SK-N-SH (cell line): ENCODE results near the gene C21orf91. TPM values are rescaled to one million over a fixed set of nuclear protein-coding genes. Genes with fewer than 3 reads are reported as not detected.

Experiments
- CTCF ChIA-PET: fragments of 300-600, 350-600 bp; formaldehyde crosslinking; extraction: SDS; loops from one replicate; lab custom pipeline; 2021; lab: Yijun Ruan, JAX
- POLR2A ChIA-PET: fragments of 350-600 bp; sonication (Branson Sonifier 250); formaldehyde crosslinking; extraction: SDS; loops from one replicate; lab custom pipeline; 2020; ENCODE audit warnings: antibody characterized with exemption, inconsistent platforms; lab: Yijun Ruan, JAX
- DNase-seq: peaks from one replicate; pipeline ENCODE4 v3.0.0; 2012
- H2AFZ ChIP-seq: fragments of 200-600 bp; sonication (generic); 2 replicates; pipeline ENCODE4 v1.8.1; 2016; ENCODE audit warnings: antibody characterized with exemption, mild to moderate bottlenecking, low read depth
- H3F3A ChIP-seq: fragments of 200-600 bp; sonication (generic); replicated peaks from 2 replicates; pipeline ENCODE3; 2016; ENCODE audit warnings: antibody characterized with exemption, mild to moderate bottlenecking; ENCODE audit not compliant: insufficient read depth
- H3K27ac ChIP-seq, 2 experiments: fragments of 200-500 bp in 1 of 2; fragments of 200-600 bp in 1 of 2; sonication (Bioruptor generic) in 1 of 2; sonication (generic), shearing (Covaris generic) in 1 of 2; 2 replicates each; pipeline versions ENCODE4 v1.5.1 to v1.6.1; 2014 to 2016; ENCODE audit warnings: low read depth in 2 of 2, inconsistent platforms in 1 of 2, low read length in 1 of 2, mild to moderate bottlenecking in 1 of 2, mixed read lengths in 1 of 2
- H3K27me3 ChIP-seq: fragments of 200-600 bp; sonication (generic), shearing (Covaris generic); 2 replicates; pipeline ENCODE4 v1.6.1; 2016; ENCODE audit warnings: mixed run types; ENCODE audit not compliant: insufficient read depth
- H3K36me3 ChIP-seq, 2 experiments: fragments of 200-500 bp in 1 of 2; fragments of 200-600 bp in 1 of 2; sonication (Bioruptor generic) in 1 of 2; sonication (generic) in 1 of 2; replicated peaks in 1 of 2; 2 replicates each; pipeline versions ENCODE3 to v1.5.1; 2014 to 2016; ENCODE audit warnings: low read length in 1 of 2, mild to moderate bottlenecking in 1 of 2; ENCODE audit not compliant: insufficient read depth in 2 of 2, control insufficient read depth in 1 of 2
- H3K4me1 ChIP-seq, 2 experiments: fragments of 200-500 bp in 1 of 2; fragments of 200-600 bp in 1 of 2; sonication (Bioruptor generic) in 1 of 2; sonication (generic), shearing (Covaris generic) in 1 of 2; 2 replicates each; pipeline versions ENCODE4 v1.5.1 to v1.6.1; 2014 to 2016; ENCODE audit warnings: low read depth in 1 of 2, low read length in 1 of 2, mixed run types in 1 of 2; ENCODE audit not compliant: insufficient read depth in 2 of 2, control insufficient read depth in 1 of 2
- H3K4me2 ChIP-seq: fragments of 200-600 bp; sonication (generic), shearing (Covaris generic); 2 replicates; pipeline ENCODE4 v1.6.1; 2017; ENCODE audit warnings: mixed run types
- H3K4me3 ChIP-seq, 2 experiments: fragments of 200-500 bp in 1 of 2; fragments of 200-600 bp in 1 of 2; sonication (Bioruptor generic) in 1 of 2; sonication (generic), shearing (Covaris generic) in 1 of 2; 2 replicates each; pipeline versions ENCODE4 v1.5.1 to v1.8.1; 2014 to 2016; ENCODE audit warnings: low read depth in 2 of 2, inconsistent platforms in 1 of 2, low read length in 1 of 2, mild to moderate bottlenecking in 1 of 2, mixed read lengths in 1 of 2, moderate library complexity in 1 of 2
- H3K79me2 ChIP-seq: fragments of 200-600 bp; sonication (generic); 2 replicates; pipeline ENCODE4 v1.8.1; 2017; ENCODE audit warnings: mild to moderate bottlenecking; ENCODE audit not compliant: insufficient read depth
- H3K9ac ChIP-seq: fragments of 200-600 bp; sonication (generic); 2 replicates; pipeline ENCODE4 v1.6.1; 2017; ENCODE audit warnings: mixed run types
- H3K9me2 ChIP-seq: fragments of 200-600 bp; sonication (generic); 2 replicates; pipeline ENCODE4 v1.6.1; 2017; ENCODE audit warnings: mixed run types
- H3K9me3 ChIP-seq: fragments of 200-600 bp; sonication (generic); 2 replicates; pipeline ENCODE4 v1.6.1; 2017; ENCODE audit warnings: mixed run types, mild to moderate bottlenecking, moderate library complexity
- H4K20me1 ChIP-seq: fragments of 200-600 bp; sonication (generic); 2 replicates; pipeline ENCODE4 v1.6.1; 2017; ENCODE audit warnings: mild to moderate bottlenecking, mixed run types; ENCODE audit not compliant: insufficient read depth
- CHD2 ChIP-seq: fragments of 150-350 bp; IDR thresholded peaks from 2 replicates; pipeline ENCODE4 v1.6.1; 2018; ENCODE audit warnings: low read length; ENCODE audit not compliant: partially characterized antibody
- ELF1 ChIP-seq: IDR thresholded peaks from 2 replicates; pipeline ENCODE4 v1.4.0; 2012
- EP300 ChIP-seq, 2 experiments: IDR thresholded peaks; 2 replicates each; pipeline versions ENCODE4 v1.4.0 to v1.6.1; 2012; ENCODE audit warnings: borderline replicate concordance in 1 of 2, low read depth in 1 of 2, low read length in 1 of 2
- EZH2phosphoT487 ChIP-seq: fragments of 200-600 bp; sonication (generic); IDR thresholded peaks from 2 replicates; pipeline ENCODE4 v1.6.1; 2017; ENCODE audit warnings: low read depth, mixed run types, mild to moderate bottlenecking, antibody characterized with exemption, moderate library complexity, borderline replicate concordance
- FOSL2 ChIP-seq: IDR thresholded peaks from 2 replicates; pipeline ENCODE4 v1.4.0; 2012; ENCODE audit warnings: low read depth, mild to moderate bottlenecking, moderate library complexity, borderline replicate concordance
- FOXM1 ChIP-seq: IDR thresholded peaks from 2 replicates; pipeline ENCODE4 v1.4.0; 2012; ENCODE audit warnings: low read depth, mild to moderate bottlenecking
- IRF3 ChIP-seq: fragments of 150-350 bp; IDR thresholded peaks from 2 replicates; pipeline ENCODE4 v1.6.1; 2016; ENCODE audit warnings: mild to moderate bottlenecking, low read depth, low read length
- JUND ChIP-seq: IDR thresholded peaks from 2 replicates; pipeline ENCODE4 v1.4.0; 2012
- MAX ChIP-seq: IDR thresholded peaks from 2 replicates; pipeline ENCODE4 v1.4.0; 2012; ENCODE audit warnings: low read depth
- MEF2A ChIP-seq: IDR thresholded peaks from 2 replicates; pipeline ENCODE4 v1.4.0; 2012; ENCODE audit warnings: low read depth, borderline replicate concordance
- MXI1 ChIP-seq: IDR thresholded peaks from 2 replicates; pipeline ENCODE4 v1.6.1; 2012; ENCODE audit warnings: mild to moderate bottlenecking, low read depth, low read length, improper control_type of control experiment
- NFIC ChIP-seq: IDR thresholded peaks from 2 replicates; pipeline ENCODE4 v1.4.0; 2012; ENCODE audit warnings: borderline replicate concordance
- POLR2AphosphoS5 ChIP-seq: IDR thresholded peaks from 2 replicates; pipeline ENCODE4 v1.6.1; 2012; ENCODE audit warnings: low read depth, low read length
- RAD21 ChIP-seq: IDR thresholded peaks from 2 replicates; pipeline ENCODE4 v1.6.1; 2012; ENCODE audit warnings: mild to moderate bottlenecking, low read length
- REST ChIP-seq: IDR thresholded peaks from 2 replicates; pipeline ENCODE4 v1.6.1; 2012; ENCODE audit warnings: mild to moderate bottlenecking, low read depth, low read length, moderate library complexity
- RFX5 ChIP-seq: IDR thresholded peaks from 2 replicates; pipeline ENCODE4 v1.6.1; 2012; ENCODE audit warnings: mild to moderate bottlenecking, improper control_type of control experiment, low read length
- SIN3A ChIP-seq: IDR thresholded peaks from 2 replicates; pipeline ENCODE4 v1.6.1; 2012; ENCODE audit warnings: low read depth, mild to moderate bottlenecking, low read length, moderate library complexity, borderline replicate concordance
- SMC3 ChIP-seq: IDR thresholded peaks from 2 replicates; pipeline ENCODE4 v1.6.1; 2012; ENCODE audit warnings: low read depth, low read length, improper control_type of control experiment
- TAF1 ChIP-seq: IDR thresholded peaks from 2 replicates; pipeline ENCODE4 v1.6.1; 2012; ENCODE audit warnings: low read depth, mild to moderate bottlenecking, low read length, moderate library complexity, borderline replicate concordance
- TCF12 ChIP-seq: IDR thresholded peaks from 2 replicates; pipeline ENCODE4 v1.4.0; 2012
- TEAD4 ChIP-seq: IDR thresholded peaks from 2 replicates; pipeline ENCODE4 v1.4.0; 2012; ENCODE audit warnings: mild to moderate bottlenecking, borderline replicate concordance; ENCODE audit not compliant: insufficient read depth
- WGBS: methylation state at CpG from one replicate; pipeline ENCODE4 v1.1.6; 2017; ENCODE audit warnings: low lambda C conversion rate; 5-methylcytosine and 5-hydroxymethylcytosine counted together
- polyA plus RNA-seq, 3 experiments: library from polyadenylated mRNA; depleted of rRNA; stranded (reverse); fragments of >200 nt; gene quantifications; 2 replicates each; pipeline ENCODE4 v1.2.3, GENCODE V29; 2012

The C21orf91 gene
- polyA plus RNA-seq, 1 of the 3 experiments (the other 2 are of a cell fraction): 2.2 TPM

GRCh38 chr21:17779980-17780379 is 39.2 kb downstream of the C21orf91 start:
- no peak overlapping the region for H2AFZ ChIP-seq
- no peaks in the 10 kb centered on the region for H4K20me1 ChIP-seq
- H3K27me3 ChIP-seq: no peaks in the 10 kb centered on the region
- no peak for TF ChIP-seq TCF12
- no peak for TF ChIP-seq POLR2AphosphoS5
- TF ChIP-seq TAF1: no peak
- TF ChIP-seq MXI1: no peak
- no peak for TF ChIP-seq CHD2
- no peak for TF ChIP-seq RFX5
- no peak for TF ChIP-seq EP300 (IDR thresholded peaks at IDR 0.05; ENCODE audit: borderline replicate concordance in 1 of 2, low read depth in 1 of 2, low read length in 1 of 2)
- TF ChIP-seq RAD21: no peak
- no peak for TF ChIP-seq NFIC
- no peak for TF ChIP-seq REST
- TF ChIP-seq, all 33 proteins: peak for 0
- 83% methylated on average over 3 of the region's 3 CpGs for WGBS
- CTCF ChIA-PET: no interaction called here
- H3K79me2 ChIP-seq: no peaks in the 10 kb centered on the region
- no peak for DNase-seq
- no peak overlapping the region for H3K4me2 ChIP-seq
- no peak overlapping the region for H3K4me3 ChIP-seq
- 0 out of 2 replicates have a peak, but pooled peaks cover 3% of the 10 kb centered on the region for H3K9me3 ChIP-seq
- H3K9me2 ChIP-seq: no peaks in the 10 kb centered on the region
- POLR2A ChIA-PET: no interaction called here
- H3K27ac ChIP-seq: no peak overlapping the region
- no peaks in the 10 kb centered on the region for H3K36me3 ChIP-seq
- H3F3A ChIP-seq: no peaks in the 10 kb centered on the region
- no peak overlapping the region for H3K9ac ChIP-seq
- H3K4me1 ChIP-seq: no peaks in the 10 kb centered on the region

- Histone ChIP-seq H2AFZ (no peak overlapping the region), H3F3A (no peaks in the 10 kb centered on the region), H4K20me1 (no peaks in the 10 kb centered on the region), H3K4me2 (no peak overlapping the region), H3K9me2 (no peaks in the 10 kb centered on the region), H3K9me3 (0 out of 2 replicates have a peak, but pooled peaks cover 3% of the 10 kb centered on the region), H3K4me3 (no peak overlapping the region), H3K79me2 (no peaks in the 10 kb centered on the region), H3K9ac (no peak overlapping the region), H3K27me3 (no peaks in the 10 kb centered on the region), H3K27ac (no peak overlapping the region), H3K4me1 (no peaks in the 10 kb centered on the region), H3K36me3 (no peaks in the 10 kb centered on the region)
- ChIA-PET CTCF (no interaction called here), POLR2A (no interaction called here)
- 77% methylated on average over 3 of the region's 3 CpGs for WGBS
- no peak for DNase-seq
- TF ChIP-seq FOXM1 (no peak), RFX5 (no peak), MEF2A (no peak), FOSL2 (no peak), ELF1 (no peak), EZH2phosphoT487 (no peak), SMC3 (no peak), POLR2AphosphoS5 (no peak), JUND (no peak), TCF12 (no peak), REST (no peak), SIN3A (no peak), TEAD4 (no peak), NFIC (no peak), TAF1 (no peak), MAX (no peak), IRF3 (no peak)
Measured at GRCh38 chr21:17779496-17779895, 39.7 kb downstream of the C21orf91 start.
